ENCODE results near the gene TRABD2A.

Gene TRABD2A

GRCh38 chr2:84846041-84846663 is 34.7 kb downstream of the TRABD2A start:
- no peak for DNase-seq

GRCh38 chr2:84844141-84844540 is 36.7 kb downstream of the TRABD2A start:
- TF ChIP-seq GATA1 (IDR thresholded peaks at IDR 0.05; ENCODE audit: low read depth, low read length) (no peak), POLR2A (IDR thresholded peaks at IDR 0.05; ENCODE audit: low read length) (no peak)
- DNase-seq = no peak

More at GRCh38 chr2:84846041-84846663, 34.7 kb downstream of the TRABD2A start:
- no peak for TF ChIP-seq GATA1 (IDR thresholded peaks at IDR 0.05; ENCODE audit: low read depth, low read length)
- no peak for TF ChIP-seq POLR2A (IDR thresholded peaks at IDR 0.05; ENCODE audit: low read length)

GRCh38 chr2:84841577-84841976 is 39.3 kb downstream of the TRABD2A start:
- TF ChIP-seq POLR2A (IDR thresholded peaks at IDR 0.05; ENCODE audit: low read length) (no peak), GATA1 (IDR thresholded peaks at IDR 0.05; ENCODE audit: low read depth, low read length) (no peak)
- no peak for DNase-seq

- DNase-seq = no peak
- TF ChIP-seq POLR2A (IDR thresholded peaks at IDR 0.05; ENCODE audit: low read length) (no peak), GATA1 (IDR thresholded peaks at IDR 0.05; ENCODE audit: low read depth, low read length) (no peak)
These were observed 40.6 kb downstream of the TRABD2A start for GRCh38 chr2:84840306-84840705.

GRCh38 chr2:84839851-84840250 is 41.0 kb downstream of the TRABD2A start:
- TF ChIP-seq POLR2A (IDR thresholded peaks at IDR 0.05; ENCODE audit: low read length) = no peak
- no peak for TF ChIP-seq GATA1 (IDR thresholded peaks at IDR 0.05; ENCODE audit: low read depth, low read length)
- no peak for DNase-seq

GRCh38 chr2:84838434-84839145 is 42.3 kb downstream of the TRABD2A start:
- DNase-seq = no peak
- no peak for TF ChIP-seq GATA1 (IDR thresholded peaks at IDR 0.05; ENCODE audit: low read depth, low read length)
- TF ChIP-seq POLR2A (IDR thresholded peaks at IDR 0.05; ENCODE audit: low read length) = no peak

DNA sequence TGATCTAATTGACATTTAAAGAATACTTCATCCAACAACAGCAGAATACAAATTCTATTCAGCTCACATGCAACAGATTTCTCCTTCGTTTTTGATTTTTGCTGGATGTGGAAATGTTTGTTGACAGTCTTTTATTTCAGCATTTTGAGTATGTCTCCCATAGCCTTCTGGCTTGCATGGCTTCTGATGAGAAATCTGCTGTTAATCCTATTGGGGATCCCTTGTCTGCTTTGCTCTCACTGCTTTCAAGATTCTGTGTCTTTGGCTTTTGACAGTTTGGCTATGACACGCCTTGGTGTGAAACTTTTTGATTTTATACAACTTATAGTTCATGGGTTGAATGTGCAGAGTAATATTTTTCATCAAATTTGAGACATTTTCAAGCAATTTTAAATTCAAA is 44.7 kb downstream of the TRABD2A start:
- no peak for DNase-seq
- TF ChIP-seq GATA1 (IDR thresholded peaks at IDR 0.05; ENCODE audit: low read depth, low read length) (no peak), POLR2A (IDR thresholded peaks at IDR 0.05; ENCODE audit: low read length) (no peak)

- DNase-seq = no peak
- TF ChIP-seq GATA1 (IDR thresholded peaks at IDR 0.05; ENCODE audit: low read depth, low read length) = no peak
- TF ChIP-seq POLR2A (IDR thresholded peaks at IDR 0.05; ENCODE audit: low read length) = no peak
These were observed 47.3 kb downstream of the TRABD2A start for GRCh38 chr2:84833481-84834150.

GRCh38 chr2:84832772-84833461 is 48.0 kb downstream of the TRABD2A start:
- DNase-seq = no peak
- no peak for TF ChIP-seq GATA1 (IDR thresholded peaks at IDR 0.05; ENCODE audit: low read depth, low read length)
- TF ChIP-seq POLR2A (IDR thresholded peaks at IDR 0.05; ENCODE audit: low read length) = no peak

- no peak for DNase-seq
These were observed 50.0 kb downstream of the TRABD2A start for GRCh38 chr2:84830758-84831500.

DNA sequence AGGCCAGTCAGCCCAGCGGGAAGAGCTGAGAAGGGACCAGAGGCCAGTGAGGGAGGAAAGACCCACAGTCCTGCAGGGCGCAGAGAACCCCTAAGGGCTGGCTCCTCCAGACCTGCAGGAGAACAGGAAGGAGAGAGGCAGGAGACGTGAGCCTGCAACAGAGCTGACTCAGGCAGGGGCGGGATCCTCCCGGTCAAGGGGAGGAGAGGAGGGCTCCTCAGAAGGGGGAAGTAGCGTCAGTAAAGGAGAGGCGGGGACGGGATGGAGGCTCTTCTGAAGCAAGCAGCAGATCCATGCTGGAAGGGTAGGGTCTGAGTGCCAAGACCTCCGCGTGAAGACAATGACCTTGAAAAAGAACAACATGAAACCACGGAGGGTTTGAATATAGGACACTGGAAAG is 50.8 kb downstream of the TRABD2A start:
- TF ChIP-seq POLR2A (IDR thresholded peaks at IDR 0.05; ENCODE audit: low read length) (no peak), GATA1 (IDR thresholded peaks at IDR 0.05; ENCODE audit: low read depth, low read length) (no peak)
- DNase-seq = no peak

More at GRCh38 chr2:84830758-84831500, 50.0 kb downstream of the TRABD2A start:
- TF ChIP-seq GATA1 (IDR thresholded peaks at IDR 0.05; ENCODE audit: low read depth, low read length) = no peak
- TF ChIP-seq POLR2A (IDR thresholded peaks at IDR 0.05; ENCODE audit: low read length) = no peak

DNA sequence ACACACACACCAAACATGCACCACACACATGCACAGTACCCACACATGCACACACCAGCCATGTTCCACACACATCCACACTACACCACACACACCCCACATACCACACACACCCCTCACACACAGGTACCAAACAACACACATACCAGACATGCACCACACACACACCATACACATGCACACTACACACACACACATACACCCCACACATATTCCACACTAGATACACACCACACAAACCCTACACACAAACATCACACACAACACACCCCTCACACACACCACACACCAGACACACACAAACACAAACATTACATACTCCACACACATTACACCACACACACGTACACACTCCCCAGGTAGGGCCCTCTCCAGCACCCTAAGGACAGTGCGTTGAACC is 51.2 kb downstream of the TRABD2A start:
- no peak for DNase-seq
- TF ChIP-seq GATA1 (IDR thresholded peaks at IDR 0.05; ENCODE audit: low read depth, low read length) (no peak), POLR2A (IDR thresholded peaks at IDR 0.05; ENCODE audit: low read length) (no peak)

DNA sequence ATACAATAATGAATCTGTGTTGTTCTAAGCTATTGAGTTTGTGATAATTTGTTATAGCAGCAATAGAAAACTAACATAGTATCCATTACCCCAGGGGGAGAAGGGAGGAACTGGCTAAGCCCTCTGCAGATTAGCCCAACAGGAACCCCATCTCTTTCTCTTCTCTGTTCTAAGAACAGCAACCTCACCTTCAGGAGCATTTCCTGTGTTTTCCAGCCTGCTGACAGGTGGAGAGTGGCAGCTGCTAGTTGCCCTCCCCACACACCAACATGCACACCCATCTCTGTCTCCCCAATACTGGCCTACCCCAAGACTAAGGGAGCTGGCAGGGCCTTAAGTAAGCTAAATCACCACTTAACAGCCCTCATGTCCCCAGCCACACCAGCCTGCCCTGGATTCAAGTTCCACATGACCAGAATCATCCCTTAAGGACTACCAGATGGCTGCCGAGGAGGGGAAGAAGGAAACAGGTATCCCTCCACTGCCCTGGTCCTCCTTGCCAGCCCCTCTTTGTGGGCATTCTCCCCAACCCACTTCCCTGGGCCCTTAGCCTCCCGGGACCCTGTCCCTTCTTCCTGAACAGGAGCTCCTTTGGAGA is 52.8 kb downstream of the TRABD2A start:
- no peak for DNase-seq
- TF ChIP-seq POLR2A (IDR thresholded peaks at IDR 0.05; ENCODE audit: low read length) (no peak), GATA1 (IDR thresholded peaks at IDR 0.05; ENCODE audit: low read depth, low read length) (no peak)
